ENCODE measurements around the gene TMEM89. TPM values are rescaled to one million over a fixed set of nuclear protein-coding genes. Genes with fewer than 3 reads are reported as not detected.

The TMEM89 gene
- total RNA-seq, 1 experiment from 2014 or later = 0.74 TPM

- DNase-seq = no peak
- no peak overlapping the region for H2BK15ac ChIP-seq (ENCODE audit: low read depth, low read length)
- peaks cover 0 to 21% (median 0%) of the 10 kb centered on the region in 3 experiments; a peak in 5 of 7 replicates for H3K36me3 Mint-ChIP-seq (ENCODE audit: insufficient read depth in 1 of 3, low read depth in 3 of 3)
- no peak overlapping the region for H4K5ac ChIP-seq (ENCODE audit: insufficient read length, low read depth, low read length)
- H2BK5ac ChIP-seq (ENCODE audit: insufficient read length, low read length) = no peak overlapping the region
- peak overlapping the region in 2 of 3 experiments; percentile 27 to 61; a peak in 1 of 7 replicates for H3K27ac Mint-ChIP-seq
- no peaks in the 10 kb centered on the region for H3K9me3 ChIP-seq (ENCODE audit: control insufficient read depth, low read depth, low read length)
- H4K20me1 ChIP-seq (ENCODE audit: control insufficient read depth, insufficient read depth, insufficient read length) = no peaks in the 10 kb centered on the region
- H3K4me3 Mint-ChIP-seq = no peak overlapping the region
- H3K4ac ChIP-seq (ENCODE audit: low read depth, low read length) = no peak overlapping the region
- no peaks in the 10 kb centered on the region for H3K79me2 ChIP-seq (ENCODE audit: insufficient read depth, low read length)
- no peak overlapping the region for H3K14ac ChIP-seq (ENCODE audit: insufficient read depth, low read length)
- H3K27me3 Mint-ChIP-seq (ENCODE audit: low read depth) = no peaks in the 10 kb centered on the region
- no peak overlapping the region for H2AFZ ChIP-seq (ENCODE audit: low read length)
- no peak overlapping the region for H4K91ac ChIP-seq (ENCODE audit: insufficient read length, low read depth, low read length)
- no peak overlapping the region for H3K27ac ChIP-seq (ENCODE audit: insufficient read length, low read depth, low read length)
- H3K4me2 ChIP-seq (ENCODE audit: insufficient read depth, insufficient read length, low read length) = no peak overlapping the region
- H3K18ac ChIP-seq (ENCODE audit: insufficient read length, low read depth, low read length) = no peak overlapping the region
- H2BK20ac ChIP-seq (ENCODE audit: low read depth, low read length, poor library complexity, severe bottlenecking) = no peak overlapping the region
- no peaks in the 10 kb centered on the region for H3K27me3 ChIP-seq (ENCODE audit: insufficient read depth, low read length)
- no peak overlapping the region for H2BK120ac ChIP-seq (ENCODE audit: low read depth, low read length, poor library complexity, severe bottlenecking)
- no peaks in the 10 kb centered on the region for H3K4me1 ChIP-seq (ENCODE audit: insufficient read depth, low read length)
- no peak overlapping the region for H2AK5ac ChIP-seq (ENCODE audit: insufficient read length, low read length)
- TF ChIP-seq CTCF (conservative IDR thresholded peaks at IDR 0.05) = no peak
- H3K56ac ChIP-seq (ENCODE audit: insufficient read length, low read depth, low read length) = no peak overlapping the region
- H2BK12ac ChIP-seq (ENCODE audit: insufficient read length, low read depth, low read length) = no peak overlapping the region
- no peak overlapping the region for H4K8ac ChIP-seq (replicated peaks; ENCODE audit: insufficient read length, low read depth, low read length)
- no peaks in the 10 kb centered on the region for H3K79me1 ChIP-seq (ENCODE audit: insufficient read depth, low read depth, low read length, poor library complexity, severe bottlenecking)
- no peak overlapping the region for H3K9ac ChIP-seq (ENCODE audit: extremely low read depth, insufficient read length, low read length)
- H3K9me3 Mint-ChIP-seq = no peaks in the 10 kb centered on the region
- H3K4me1 Mint-ChIP-seq = no peaks in the 10 kb centered on the region
- no peaks in the 10 kb centered on the region for H3K23me2 ChIP-seq (ENCODE audit: insufficient read length, low read depth, low read length, poor library complexity, severe bottlenecking)
- H3K23ac ChIP-seq (ENCODE audit: insufficient read length, low read depth, low read length) = no peak overlapping the region
- H3T11ph ChIP-seq (ENCODE audit: low read length) = no peak overlapping the region
- no CpG with 5 or more reads among the region's 17 CpGs for WGBS (ENCODE audit: extremely low coverage, insufficient read length, low lambda C conversion rate)
Observed at GRCh38 chr3:48575366-48575765, 46.2 kb downstream of the TMEM89 start.

Measured in H9 (cell line).